ENCODE data around the gene CALHM4. TPM values are rescaled to one million over a fixed set of nuclear protein-coding genes. Genes with fewer than 3 reads are reported as not detected.
A peak's percentile ranks its signal among the peaks of the same experiment; 100 is the strongest.

Gene CALHM4
- polyA plus RNA-seq, 1 of the 3 experiments (the other 2 are of a cell fraction): not detected

GRCh38 chr6:116564921-116565872, 11.6 kb downstream of the CALHM4 start:
- Histone ChIP-seq H2AFZ (ENCODE audit: low read depth) (no peak overlapping the region), H3K9ac (no peak overlapping the region), H3K4me2 (no peak overlapping the region), H3K27ac (ENCODE audit: low read depth in 2 of 2, low read length in 1 of 2) (no peak overlapping the region), H4K20me1 (ENCODE audit: insufficient read depth) (no peaks in the 10 kb centered on the region), H3K4me1 (ENCODE audit: control insufficient read depth in 1 of 2, insufficient read depth in 2 of 2, low read depth in 1 of 2, low read length in 1 of 2) (peaks cover 2 to 5% of the 10 kb centered on the region in 2 experiments; a peak in 3 of 4 replicates), H3K9me2 (no peaks in the 10 kb centered on the region), H3F3A (replicated peaks; ENCODE audit: insufficient read depth) (peaks cover 7% of the 10 kb centered on the region), H3K36me3 (replicated peaks in 1 of 2; ENCODE audit: control insufficient read depth in 1 of 2, insufficient read depth in 2 of 2, low read length in 1 of 2) (no peaks in the 10 kb centered on the region), H3K27me3 (ENCODE audit: insufficient read depth) (no peaks in the 10 kb centered on the region), H3K9me3 (no peaks in the 10 kb centered on the region), H3K79me2 (ENCODE audit: insufficient read depth) (peaks cover 10% of the 10 kb centered on the region), H3K4me3 (ENCODE audit: low read depth in 2 of 2, low read length in 1 of 2) (no peak overlapping the region)
- TF ChIP-seq RAD21 (IDR thresholded peaks at IDR 0.05; ENCODE audit: low read length): no peak
- TF ChIP-seq FOSL2 (IDR thresholded peaks at IDR 0.05; ENCODE audit: borderline replicate concordance, low read depth): no peak
- TF ChIP-seq SIN3A (IDR thresholded peaks at IDR 0.05; ENCODE audit: borderline replicate concordance, low read depth, low read length): no peak
- no peak for TF ChIP-seq JUND (IDR thresholded peaks at IDR 0.05)
- TF ChIP-seq RCOR1 (IDR thresholded peaks at IDR 0.05; ENCODE audit: low read length): no peak
- no peak for TF ChIP-seq SMC3 (IDR thresholded peaks at IDR 0.05; ENCODE audit: low read depth, low read length)
- TF ChIP-seq EZH2phosphoT487 (IDR thresholded peaks at IDR 0.05; ENCODE audit: borderline replicate concordance, low read depth): no peak
- TF ChIP-seq TCF12 (IDR thresholded peaks at IDR 0.05): no peak
- TF ChIP-seq CHD2 (IDR thresholded peaks at IDR 0.05; ENCODE audit: low read length, partially characterized antibody): no peak
- TF ChIP-seq ELF1 (IDR thresholded peaks at IDR 0.05): no peak
- TF ChIP-seq FOXM1 (IDR thresholded peaks at IDR 0.05; ENCODE audit: low read depth): no peak
- no peak for TF ChIP-seq MXI1 (IDR thresholded peaks at IDR 0.05; ENCODE audit: low read depth, low read length)
- TF ChIP-seq, protein P1, sequence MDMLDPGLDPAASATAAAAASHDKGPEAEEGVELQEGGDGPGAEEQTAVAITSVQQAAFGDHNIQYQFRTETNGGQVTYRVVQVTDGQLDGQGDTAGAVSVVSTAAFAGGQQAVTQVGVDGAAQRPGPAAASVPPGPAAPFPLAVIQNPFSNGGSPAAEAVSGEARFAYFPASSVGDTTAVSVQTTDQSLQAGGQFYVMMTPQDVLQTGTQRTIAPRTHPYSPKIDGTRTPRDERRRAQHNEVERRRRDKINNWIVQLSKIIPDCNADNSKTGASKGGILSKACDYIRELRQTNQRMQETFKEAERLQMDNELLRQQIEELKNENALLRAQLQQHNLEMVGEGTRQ (IDR thresholded peaks at IDR 0.05; ENCODE audit: borderline replicate concordance, low read depth, low read length): no peak
- no peak for TF ChIP-seq TAF1 (IDR thresholded peaks at IDR 0.05; ENCODE audit: borderline replicate concordance, low read depth, low read length)
- ChIA-PET POLR2A (no interaction called here), CTCF (interaction anchor here (1.0 to 4.9 kb wide), 6 partner anchors 16 to 347 kb away, joined by 3 to 38 read pairs (median 4); no protein-coding TSS in a partner anchor)
- WGBS (ENCODE audit: low lambda C conversion rate): 87% methylated on average over 32 of the region's 42 CpGs
- no peak for DNase-seq

DNA sequence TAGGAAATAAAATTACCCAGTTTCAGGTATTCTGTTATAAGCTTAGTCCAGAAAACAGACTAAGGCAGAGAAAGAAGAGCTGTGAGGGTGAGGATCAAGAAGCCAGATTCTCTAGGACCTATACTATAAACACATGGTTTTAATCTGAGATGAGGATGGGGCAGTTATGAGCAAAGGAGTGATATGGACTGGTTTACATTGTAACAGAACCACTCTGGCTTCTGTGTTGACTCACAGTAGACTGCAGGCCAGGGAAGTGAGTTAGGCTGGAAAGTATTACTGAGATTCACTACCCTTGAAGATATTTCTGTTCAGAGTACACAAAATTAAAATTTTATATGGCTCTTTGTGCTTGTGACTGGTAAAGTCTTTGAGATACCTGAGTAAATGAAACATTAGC, 14.6 kb downstream of the CALHM4 start:
- Histone ChIP-seq H3K4me2 (no peak overlapping the region), H3K9ac (no peak overlapping the region), H2AFZ (ENCODE audit: low read depth) (no peak overlapping the region), H3K4me3 (ENCODE audit: low read depth in 2 of 2, low read length in 1 of 2) (no peak overlapping the region), H3K27ac (ENCODE audit: low read depth in 2 of 2, low read length in 1 of 2) (no peak overlapping the region), H3K27me3 (ENCODE audit: insufficient read depth) (no peaks in the 10 kb centered on the region), H3K79me2 (ENCODE audit: insufficient read depth) (peaks cover 35% of the 10 kb centered on the region), H3K4me1 (ENCODE audit: control insufficient read depth in 1 of 2, insufficient read depth in 2 of 2, low read depth in 1 of 2, low read length in 1 of 2) (peaks cover 4 to 6% of the 10 kb centered on the region in 2 experiments; a peak in 3 of 4 replicates), H4K20me1 (ENCODE audit: insufficient read depth) (no peaks in the 10 kb centered on the region), H3K9me2 (no peaks in the 10 kb centered on the region), H3K9me3 (no peaks in the 10 kb centered on the region), H3F3A (replicated peaks; ENCODE audit: insufficient read depth) (peaks cover 11% of the 10 kb centered on the region), H3K36me3 (replicated peaks in 1 of 2; ENCODE audit: control insufficient read depth in 1 of 2, insufficient read depth in 2 of 2, low read length in 1 of 2) (no peaks in the 10 kb centered on the region)
- ChIA-PET CTCF (interaction anchor here (1.0 to 5.4 kb wide), 2 partner anchors 77 to 299 kb away, joined by 3 to 26 read pairs; no protein-coding TSS in a partner anchor), POLR2A (no interaction called here)
- TF ChIP-seq TAF1 (IDR thresholded peaks at IDR 0.05; ENCODE audit: borderline replicate concordance, low read depth, low read length) (no peak), MAX (IDR thresholded peaks at IDR 0.05; ENCODE audit: low read depth) (no peak; the same call in 1 of the 2 replicates), TCF12 (IDR thresholded peaks at IDR 0.05) (peak; percentile 65)
- DNase-seq: no peak
